HepG2 (cell line): ENCODE results near the gene MGAT4C. TPM values are rescaled to one million over a fixed set of nuclear protein-coding genes. Genes with fewer than 3 reads are reported as not detected.

Source experiments
- ATAC-seq: fragments of 200-7000 bp; cut with Tn5 transposase; 3 replicates; pipeline ENCODE4 v1.9.1; 2020; ENCODE audit warnings: mild to moderate bottlenecking, moderate library complexity
- BruUV-seq: library from RNA; stranded (reverse); fragments of 400-500 nt; replicated peaks from 2 replicates; lab custom pipeline; 2021; lab: Mats Ljungman, UMichigan
- CTCF ChIA-PET: fragments of 300-600 bp; formaldehyde crosslinking; extraction: SDS; loops from one replicate; lab custom pipeline; 2021; ENCODE audit warnings: low total read pairs, inconsistent platforms, low intra/inter-chr PET ratio; lab: Yijun Ruan, JAX
- POLR2A ChIA-PET: fragments of 350-600 bp; sonication (Branson Sonifier 250); formaldehyde crosslinking; loops from one replicate; lab custom pipeline; 2020; ENCODE audit warnings: antibody characterized with exemption, inconsistent platforms; lab: Yijun Ruan, JAX
- DNase-seq: peaks from one replicate; pipeline ENCODE4 v3.0.0-alpha.2; 2015; ENCODE audit warnings: low spot score
- FAIRE-seq: peaks from 3 replicates; lab custom pipeline; 2011; peaks lifted over from hg19 to GRCh38; lab: Jason Lieb, UNC
- H2AFZ ChIP-seq: one replicate; pipeline ENCODE4 v1.6.1; 2011; ENCODE audit warnings: low read length, inconsistent platforms
- H3K27ac ChIP-seq: fragments of 300-600 bp; 3 replicates; pipeline ENCODE4 v1.8.0; 2011; ENCODE audit warnings: mixed run types, mild to moderate bottlenecking, mixed read lengths, low read length, inconsistent platforms; ENCODE audit not compliant: insufficient read depth; ENCODE audit errors: extremely low read length
- H3K27me3 ChIP-seq, 2 experiments: fragments of 200-600 bp in 1 of 2; 2 replicates in 1 of 2; 3 replicates in 1 of 2; pipeline versions ENCODE4 v1.6.0 to v1.8.0; 2011; ENCODE audit warnings: low read length in 2 of 2, mild to moderate bottlenecking in 2 of 2, moderate library complexity in 2 of 2, inconsistent platforms in 1 of 2; ENCODE audit not compliant: insufficient read depth in 2 of 2, control insufficient read depth in 1 of 2
- H3K36me3 ChIP-seq, 2 experiments: fragments of 200-600 bp in 1 of 2; replicated peaks in 1 of 2; 2 replicates in 1 of 2; 3 replicates in 1 of 2; pipeline versions ENCODE4 v1.5.1 to v1.8.0; 2011; ENCODE audit warnings: low read length in 2 of 2, inconsistent platforms in 1 of 2; ENCODE audit not compliant: insufficient read depth in 2 of 2, control insufficient read depth in 1 of 2
- H3K4me1 ChIP-seq: 2 replicates; pipeline ENCODE4 v1.5.1; 2012; ENCODE audit warnings: low read length, inconsistent platforms; ENCODE audit not compliant: insufficient read depth
- H3K4me2 ChIP-seq: 2 replicates; pipeline ENCODE4 v1.6.0; 2011; ENCODE audit warnings: low read depth, low read length, inconsistent platforms
- H3K4me3 ChIP-seq, 3 experiments: fragments of 200-600 bp in 1 of 3; sonication (generic), shearing (Covaris generic) in 1 of 3; replicated peaks in 1 of 3; 2 replicates each; pipeline ENCODE4 v1.5.1; 2011 to 2016; ENCODE audit warnings: low read length in 3 of 3, inconsistent platforms in 2 of 3, low read depth in 2 of 3, mild to moderate bottlenecking in 2 of 3, control low read depth in 1 of 3, mixed read lengths in 1 of 3; ENCODE audit not compliant: insufficient read depth in 1 of 3
- H3K79me2 ChIP-seq: one replicate; pipeline ENCODE4 v1.6.1; 2011; ENCODE audit warnings: low read length, inconsistent platforms; ENCODE audit not compliant: insufficient read depth
- H3K9ac ChIP-seq: 2 replicates; pipeline ENCODE4 v1.6.0; 2011; ENCODE audit warnings: mild to moderate bottlenecking, low read depth, low read length, inconsistent platforms; ENCODE audit not compliant: insufficient read depth
- H3K9me3 ChIP-seq: 2 replicates; pipeline ENCODE4 v1.5.1; 2012; ENCODE audit warnings: mild to moderate bottlenecking, low read length
- H4K20me1 ChIP-seq: 2 replicates; pipeline ENCODE4 v1.6.0; 2011; ENCODE audit warnings: inconsistent platforms, mild to moderate bottlenecking, low read length, moderate library complexity; ENCODE audit not compliant: insufficient read depth
- CREM ChIP-seq, 2 experiments: sonication (generic) in 1 of 2; formaldehyde crosslinking in 1 of 2; IDR thresholded peaks; 2 replicates each; pipeline versions ENCODE4 v1.4.0 to v1.6.1; 2016 to 2020; ENCODE audit warnings: antibody characterized with exemption in 1 of 2, mild to moderate bottlenecking in 1 of 2, missing genetic modification reagents in 1 of 2
- NRL ChIP-seq: sonication (generic); formaldehyde crosslinking; IDR thresholded peaks from 2 replicates; pipeline ENCODE4 v1.5.0; 2020; ENCODE audit warnings: missing genetic modification reagents, mild to moderate bottlenecking, moderate library complexity, borderline replicate concordance
- ZBTB7B ChIP-seq: sonication (generic); formaldehyde crosslinking; IDR thresholded peaks from 2 replicates; pipeline ENCODE4 v1.4.0; 2020; ENCODE audit warnings: missing genetic modification reagents
- ZNF724P ChIP-seq: sonication (generic); formaldehyde crosslinking; IDR thresholded peaks from 2 replicates; pipeline ENCODE4 v1.8.0; 2022; ENCODE audit warnings: missing genetic modification reagents, borderline replicate concordance
- WGBS: methylation state at CpG from one replicate; pipeline ENCODE4 v1.1.6; 2017; ENCODE audit warnings: low lambda C conversion rate; 5-methylcytosine and 5-hydroxymethylcytosine counted together
- in situ Hi-C: cut with HindIII; loops from 2 replicates; pipeline ENCODE4 v1.10.0; 2017; ENCODE audit warnings: low pct_unique_long_range_greater_than_20kb; ENCODE audit not compliant: extremely low pct_ligation_motif_present
- intact Hi-C: fragments of 100-400 bp; cut with micrococcal nuclease; formaldehyde crosslinking; loops from one replicate; pipeline ENCODE4 v1.10.0; 2022; ENCODE audit not compliant: unreplicated experiment
- polyA plus RNA-seq, 8 experiments: library from polyadenylated mRNA; depleted of rRNA in 3 of 8; stranded (reverse) in 7 of 8; unstranded in 1 of 8; fragments of >200 nt; fragmentation: Illumina TruSeq in 4 of 8; extraction: Trizol in 4 of 8; gene quantifications; 2 replicates each; pipeline versions ENCODE4 v1.2.1 to v1.2.3, GENCODE V29; 2011 to 2016; ENCODE audit warnings: low read depth in 4 of 8, missing spikeins in 1 of 8, mixed read lengths in 1 of 8; ENCODE audit not compliant: insufficient read depth in 1 of 8
- total RNA-seq, 5 experiments: library from RNA; depleted of rRNA; stranded (reverse); fragments of >200 nt; fragmentation: Illumina TruSeq; extraction: Trizol; gene quantifications; 2 replicates each; pipeline ENCODE4 v1.2.3, GENCODE V29; 2016; ENCODE audit warnings: low read depth in 1 of 5
- TF ChIP-seq, protein P1 (sequence below): sonication (generic); formaldehyde crosslinking; IDR thresholded peaks from 2 replicates; pipeline ENCODE4 v1.5.1; 2020; ENCODE audit warnings: missing genetic modification reagents, mild to moderate bottlenecking, borderline replicate concordance
- TF ChIP-seq, protein P2 (sequence below): sonication (generic); formaldehyde crosslinking; conservative IDR thresholded peaks from 2 replicates; pipeline ENCODE4 v1.4.0; 2020; ENCODE audit warnings: missing genetic modification reagents
- TF ChIP-seq, protein P3 (sequence below): sonication (generic); formaldehyde crosslinking; IDR thresholded peaks from 2 replicates; pipeline ENCODE4 v1.8.1; 2023; ENCODE audit warnings: missing genetic modification reagents, mild to moderate bottlenecking, borderline replicate concordance

Gene MGAT4C
- total and polyA plus RNA-seq, 2 of the 13 experiments (the other 11 are each of a cell fraction or from before 2014, with no cell fraction given), result not detected

DNA sequence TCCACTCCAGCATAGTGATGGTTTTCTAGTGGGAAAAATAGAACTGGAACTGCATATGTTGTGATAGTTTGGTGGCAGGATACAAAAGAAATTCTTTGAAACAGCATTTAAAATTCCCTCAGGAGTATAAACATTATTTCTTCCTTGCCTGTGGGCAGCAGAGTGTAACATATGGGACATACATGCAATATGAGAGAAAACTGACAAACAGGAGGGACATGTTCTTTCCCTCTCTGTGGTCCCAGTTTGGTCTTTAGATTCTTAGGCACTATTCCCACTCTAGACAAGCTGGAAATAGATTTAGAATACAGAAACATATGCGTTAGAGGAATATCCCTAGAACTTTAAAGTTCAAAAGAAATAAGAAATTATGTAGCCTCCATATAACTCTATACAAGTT, 68.0 kb downstream of the MGAT4C start:
- Histone ChIP-seq H3K4me2 (no peak overlapping the region), H3K36me3 (no peaks in the 10 kb centered on the region), H3K27ac (no peak overlapping the region), H3K27me3 (no peaks in the 10 kb centered on the region), H4K20me1 (no peaks in the 10 kb centered on the region), H3K4me3 (no peak overlapping the region), H2AFZ (no peak overlapping the region), H3K79me2 (no peaks in the 10 kb centered on the region), H3K4me1 (no peaks in the 10 kb centered on the region), H3K9me3 (no peaks in the 10 kb centered on the region), H3K9ac (no peak overlapping the region)
- in situ Hi-C loops (no loop called here), intact Hi-C loops (no loop called here)
- no peak for DNase-seq
- FAIRE-seq, result no peak
- POLR2A ChIA-PET, result no interaction called here
- TF ChIP-seq ZNF724P (CRISPR knock-in tag) (no peak), CREM (IDR thresholded peaks at IDR 0.05) (no peak), CREM (CRISPR knock-in tag; IDR thresholded peaks at IDR 0.05) (no peak), NRL (no peak), ZBTB7B (CRISPR knock-in tag) (no peak)
- TF ChIP-seq, protein P1, sequence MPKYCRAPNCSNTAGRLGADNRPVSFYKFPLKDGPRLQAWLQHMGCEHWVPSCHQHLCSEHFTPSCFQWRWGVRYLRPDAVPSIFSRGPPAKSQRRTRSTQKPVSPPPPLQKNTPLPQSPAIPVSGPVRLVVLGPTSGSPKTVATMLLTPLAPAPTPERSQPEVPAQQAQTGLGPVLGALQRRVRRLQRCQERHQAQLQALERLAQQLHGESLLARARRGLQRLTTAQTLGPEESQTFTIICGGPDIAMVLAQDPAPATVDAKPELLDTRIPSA (CRISPR knock-in tag), result no peak
- TF ChIP-seq, protein P2, sequence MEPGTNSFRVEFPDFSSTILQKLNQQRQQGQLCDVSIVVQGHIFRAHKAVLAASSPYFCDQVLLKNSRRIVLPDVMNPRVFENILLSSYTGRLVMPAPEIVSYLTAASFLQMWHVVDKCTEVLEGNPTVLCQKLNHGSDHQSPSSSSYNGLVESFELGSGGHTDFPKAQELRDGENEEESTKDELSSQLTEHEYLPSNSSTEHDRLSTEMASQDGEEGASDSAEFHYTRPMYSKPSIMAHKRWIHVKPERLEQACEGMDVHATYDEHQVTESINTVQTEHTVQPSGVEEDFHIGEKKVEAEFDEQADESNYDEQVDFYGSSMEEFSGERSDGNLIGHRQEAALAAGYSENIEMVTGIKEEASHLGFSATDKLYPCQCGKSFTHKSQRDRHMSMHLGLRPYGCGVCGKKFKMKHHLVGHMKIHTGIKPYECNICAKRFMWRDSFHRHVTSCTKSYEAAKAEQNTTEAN (CRISPR knock-in tag), result no peak
- TF ChIP-seq, protein P3, sequence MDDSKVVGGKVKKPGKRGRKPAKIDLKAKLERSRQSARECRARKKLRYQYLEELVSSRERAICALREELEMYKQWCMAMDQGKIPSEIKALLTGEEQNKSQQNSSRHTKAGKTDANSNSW (CRISPR knock-in tag), result no peak
- no peak for ATAC-seq
- CTCF ChIA-PET, result no interaction called here
- no TSS peak for BruUV-seq
- 4% methylated on average over 1 of the region's 1 CpG for WGBS
